Activated naive CD4-positive, alpha-beta T cell treated with anti-CD3 and anti-CD28 coated beads for 36 hours (primary cell): ENCODE data around the gene KCNJ6. TPM values are rescaled to one million over a fixed set of nuclear protein-coding genes. Genes with fewer than 3 reads are reported as not detected.

Experiments used
- CTCF ChIA-PET: fragments of 350-600 bp; sonication (Branson Sonifier 250); formaldehyde crosslinking; loops from one replicate; lab custom pipeline; 2021; ENCODE audit warnings: antibody characterized with exemption; lab: Charles Lee
- DNase-seq: peaks from one replicate; pipeline ENCODE4 v3.0.0-alpha.2; 2020
- H3K27ac Mint-ChIP-seq: one replicate; pipeline ENCODE4 v1.8.0; 2021; ENCODE audit warnings: mild to moderate bottlenecking, mixed read lengths
- H3K27me3 Mint-ChIP-seq: one replicate; pipeline ENCODE4 v1.8.0; 2021; ENCODE audit warnings: low read depth, mixed read lengths
- H3K36me3 Mint-ChIP-seq: one replicate; pipeline ENCODE4 v1.8.0; 2021; ENCODE audit warnings: low read depth, mixed read lengths
- H3K4me1 Mint-ChIP-seq: one replicate; pipeline ENCODE4 v1.8.0; 2021; ENCODE audit warnings: low read depth, mixed read lengths
- H3K4me3 Mint-ChIP-seq: one replicate; pipeline ENCODE4 v1.8.0; 2021; ENCODE audit warnings: mild to moderate bottlenecking, moderate library complexity, mixed read lengths
- H3K9me3 Mint-ChIP-seq: one replicate; pipeline ENCODE4 v1.8.0; 2021; ENCODE audit warnings: mixed read lengths
- intact Hi-C: fragments of 100-400 bp; cut with micrococcal nuclease; formaldehyde crosslinking; loops from one replicate; pipeline ENCODE4 v1.15.1; 2023
- total RNA-seq, 2 experiments: library from RNA; stranded (reverse); gene quantifications; one replicate each; pipeline ENCODE4 v1.2.3, GENCODE V29; 2021

The KCNJ6 gene
- total RNA-seq, 2 experiments from 2014 or later = not detected

GRCh38 chr21:37799211-37800056 is 116.8 kb downstream of the KCNJ6 start:
- Mint-ChIP-seq H3K27ac (no peak overlapping the region), H3K4me1 (no peaks in the 10 kb centered on the region), H3K36me3 (no peaks in the 10 kb centered on the region), H3K4me3 (no peak overlapping the region), H3K27me3 (peaks cover 5% of the 10 kb centered on the region), H3K9me3 (no peaks in the 10 kb centered on the region)
- DNase-seq = no peak
- intact Hi-C loops = no loop called here
- CTCF ChIA-PET = interaction anchor here (1.4 kb wide), 1 partner anchor 11 kb away, joined by 4 read pairs; no protein-coding TSS in a partner anchor

GRCh38 chr21:37797403-37797802 is 118.9 kb downstream of the KCNJ6 start:
- Mint-ChIP-seq H3K36me3 (no peaks in the 10 kb centered on the region), H3K27me3 (peaks cover 5% of the 10 kb centered on the region), H3K4me1 (no peaks in the 10 kb centered on the region), H3K27ac (no peak overlapping the region), H3K9me3 (no peaks in the 10 kb centered on the region), H3K4me3 (no peak overlapping the region)
- intact Hi-C loops = no loop called here
- no peak for DNase-seq
- CTCF ChIA-PET = no interaction called here

- DNase-seq = no peak
- Mint-ChIP-seq H3K27me3 (peaks cover 5% of the 10 kb centered on the region), H3K4me3 (no peak overlapping the region), H3K9me3 (no peaks in the 10 kb centered on the region), H3K4me1 (no peaks in the 10 kb centered on the region), H3K36me3 (no peaks in the 10 kb centered on the region), H3K27ac (no peak overlapping the region)
- CTCF ChIA-PET = no interaction called here
- intact Hi-C loops = no loop called here
Measured at GRCh38 chr21:37796011-37796410, 120.2 kb downstream of the KCNJ6 start.

GRCh38 chr21:37793660-37794059 is 122.6 kb downstream of the KCNJ6 start:
- H3K4me1 Mint-ChIP-seq = no peaks in the 10 kb centered on the region
- CTCF ChIA-PET = no interaction called here
- no peak overlapping the region for H3K4me3 Mint-ChIP-seq
- H3K36me3 Mint-ChIP-seq = no peaks in the 10 kb centered on the region
- peaks cover 2% of the 10 kb centered on the region for H3K27me3 Mint-ChIP-seq
- H3K27ac Mint-ChIP-seq = no peak overlapping the region
- intact Hi-C loops = no loop called here
- H3K9me3 Mint-ChIP-seq = no peaks in the 10 kb centered on the region
- DNase-seq = no peak

GRCh38 chr21:37792046-37792445 is 124.2 kb downstream of the KCNJ6 start:
- CTCF ChIA-PET = no interaction called here

GRCh38 chr21:37790905-37791304 is 125.4 kb downstream of the KCNJ6 start:
- Mint-ChIP-seq H3K27me3 (no peaks in the 10 kb centered on the region), H3K27ac (no peak overlapping the region), H3K4me1 (no peaks in the 10 kb centered on the region), H3K9me3 (no peaks in the 10 kb centered on the region), H3K4me3 (no peak overlapping the region), H3K36me3 (no peaks in the 10 kb centered on the region)
- CTCF ChIA-PET = no interaction called here
- DNase-seq = no peak
- intact Hi-C loops = no loop called here

More at GRCh38 chr21:37792046-37792445, 124.2 kb downstream of the KCNJ6 start:
- intact Hi-C loops = no loop called here
- H3K27me3 Mint-ChIP-seq = no peaks in the 10 kb centered on the region
- no peaks in the 10 kb centered on the region for H3K9me3 Mint-ChIP-seq
- DNase-seq = no peak
- no peak overlapping the region for H3K27ac Mint-ChIP-seq
- no peaks in the 10 kb centered on the region for H3K4me1 Mint-ChIP-seq
- H3K4me3 Mint-ChIP-seq = no peak overlapping the region
- H3K36me3 Mint-ChIP-seq = no peaks in the 10 kb centered on the region

- no peaks in the 10 kb centered on the region for H3K9me3 Mint-ChIP-seq
- intact Hi-C loops = no loop called here
- CTCF ChIA-PET = interaction anchor here (1.0 kb wide), 1 partner anchor 11 kb away, joined by 4 read pairs; no protein-coding TSS in a partner anchor
- H3K4me3 Mint-ChIP-seq = no peak overlapping the region
- no peaks in the 10 kb centered on the region for H3K36me3 Mint-ChIP-seq
- H3K27me3 Mint-ChIP-seq = no peaks in the 10 kb centered on the region
- no peaks in the 10 kb centered on the region for H3K4me1 Mint-ChIP-seq
- H3K27ac Mint-ChIP-seq = no peak overlapping the region
- DNase-seq = no peak
Measured at GRCh38 chr21:37788503-37788902, 127.8 kb downstream of the KCNJ6 start.

GRCh38 chr21:37787456-37787855 is 128.8 kb downstream of the KCNJ6 start:
- no peaks in the 10 kb centered on the region for H3K36me3 Mint-ChIP-seq
- H3K27ac Mint-ChIP-seq = no peak overlapping the region
- no peaks in the 10 kb centered on the region for H3K4me1 Mint-ChIP-seq
- no peaks in the 10 kb centered on the region for H3K27me3 Mint-ChIP-seq
- CTCF ChIA-PET = interaction anchor here (0.6 to 1.0 kb wide), 2 partner anchors 12 to 332 kb away, joined by 3 to 4 read pairs; no protein-coding TSS in a partner anchor
- H3K9me3 Mint-ChIP-seq = no peaks in the 10 kb centered on the region
- H3K4me3 Mint-ChIP-seq = no peak overlapping the region
- DNase-seq = no peak
- intact Hi-C loops = no loop called here

- Mint-ChIP-seq H3K9me3 (peaks cover 3% of the 10 kb centered on the region), H3K4me3 (no peak overlapping the region), H3K27ac (no peak overlapping the region), H3K4me1 (no peaks in the 10 kb centered on the region), H3K27me3 (no peaks in the 10 kb centered on the region), H3K36me3 (no peaks in the 10 kb centered on the region)
- no peak for DNase-seq
- intact Hi-C loops = no loop called here
- CTCF ChIA-PET = no interaction called here
Measured at GRCh38 chr21:37784591-37785318, 131.5 kb downstream of the KCNJ6 start.

- CTCF ChIA-PET = no interaction called here
- Mint-ChIP-seq H3K36me3 (no peaks in the 10 kb centered on the region), H3K4me3 (no peak overlapping the region), H3K27me3 (peaks cover 9% of the 10 kb centered on the region), H3K27ac (no peak overlapping the region), H3K9me3 (peaks cover 3% of the 10 kb centered on the region), H3K4me1 (no peaks in the 10 kb centered on the region)
- intact Hi-C loops = no loop called here
- DNase-seq = no peak
Measured at GRCh38 chr21:37783016-37783415, 133.2 kb downstream of the KCNJ6 start.

GRCh38 chr21:37780991-37781983 is 135.0 kb downstream of the KCNJ6 start:
- Mint-ChIP-seq H3K36me3 (no peaks in the 10 kb centered on the region), H3K27me3 (peaks cover 9% of the 10 kb centered on the region), H3K4me1 (no peaks in the 10 kb centered on the region), H3K27ac (no peak overlapping the region), H3K9me3 (peaks cover 3% of the 10 kb centered on the region), H3K4me3 (no peak overlapping the region)
- no peak for DNase-seq
- intact Hi-C loops = no loop called here
- CTCF ChIA-PET = interaction anchor here (0.8 kb wide), 1 partner anchor 107 kb away, joined by 3 read pairs; no protein-coding TSS in a partner anchor

- CTCF ChIA-PET = interaction anchor here (0.8 kb wide), 1 partner anchor 39 kb away, joined by 3 read pairs; no protein-coding TSS in a partner anchor
- no peak for DNase-seq
- no peaks in the 10 kb centered on the region for H3K9me3 Mint-ChIP-seq
- H3K4me1 Mint-ChIP-seq = no peaks in the 10 kb centered on the region
- H3K27me3 Mint-ChIP-seq = peaks cover 4% of the 10 kb centered on the region
- no peaks in the 10 kb centered on the region for H3K36me3 Mint-ChIP-seq
- H3K4me3 Mint-ChIP-seq = no peak overlapping the region
- intact Hi-C loops = no loop called here
- no peak overlapping the region for H3K27ac Mint-ChIP-seq
Measured at GRCh38 chr21:37771181-37771580, 145.1 kb downstream of the KCNJ6 start.
